ENCODE data around the gene MPC1L. TPM values are rescaled to one million over a fixed set of nuclear protein-coding genes. Genes with fewer than 3 reads are reported as not detected.

Gene MPC1L
- total and polyA plus RNA-seq, 2 of the 8 experiments (the other 6 are each of a cell fraction or from before 2014, with no cell fraction given): not detected

DNA sequence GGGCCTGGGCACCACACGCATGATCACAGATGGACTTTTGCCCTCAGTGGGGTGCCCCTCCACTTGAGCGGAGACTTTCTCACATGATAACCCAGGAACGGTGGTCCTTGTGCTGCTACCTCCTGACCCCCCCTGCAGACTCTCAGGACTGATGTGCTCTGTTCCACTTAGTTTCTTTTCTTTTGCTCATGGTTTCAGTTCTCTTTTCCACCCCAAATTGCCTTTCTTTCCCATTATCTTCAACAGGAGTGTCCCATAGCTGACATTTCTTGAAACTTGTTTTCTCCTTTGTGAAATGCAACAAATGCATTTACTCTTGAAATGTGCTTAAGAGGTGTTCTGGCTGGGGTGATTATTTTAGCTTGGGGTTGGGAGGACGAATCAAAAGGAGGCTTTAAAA lies 9.0 kb downstream of the MPC1L start (continued):
- TF ChIP-seq, protein P1, sequence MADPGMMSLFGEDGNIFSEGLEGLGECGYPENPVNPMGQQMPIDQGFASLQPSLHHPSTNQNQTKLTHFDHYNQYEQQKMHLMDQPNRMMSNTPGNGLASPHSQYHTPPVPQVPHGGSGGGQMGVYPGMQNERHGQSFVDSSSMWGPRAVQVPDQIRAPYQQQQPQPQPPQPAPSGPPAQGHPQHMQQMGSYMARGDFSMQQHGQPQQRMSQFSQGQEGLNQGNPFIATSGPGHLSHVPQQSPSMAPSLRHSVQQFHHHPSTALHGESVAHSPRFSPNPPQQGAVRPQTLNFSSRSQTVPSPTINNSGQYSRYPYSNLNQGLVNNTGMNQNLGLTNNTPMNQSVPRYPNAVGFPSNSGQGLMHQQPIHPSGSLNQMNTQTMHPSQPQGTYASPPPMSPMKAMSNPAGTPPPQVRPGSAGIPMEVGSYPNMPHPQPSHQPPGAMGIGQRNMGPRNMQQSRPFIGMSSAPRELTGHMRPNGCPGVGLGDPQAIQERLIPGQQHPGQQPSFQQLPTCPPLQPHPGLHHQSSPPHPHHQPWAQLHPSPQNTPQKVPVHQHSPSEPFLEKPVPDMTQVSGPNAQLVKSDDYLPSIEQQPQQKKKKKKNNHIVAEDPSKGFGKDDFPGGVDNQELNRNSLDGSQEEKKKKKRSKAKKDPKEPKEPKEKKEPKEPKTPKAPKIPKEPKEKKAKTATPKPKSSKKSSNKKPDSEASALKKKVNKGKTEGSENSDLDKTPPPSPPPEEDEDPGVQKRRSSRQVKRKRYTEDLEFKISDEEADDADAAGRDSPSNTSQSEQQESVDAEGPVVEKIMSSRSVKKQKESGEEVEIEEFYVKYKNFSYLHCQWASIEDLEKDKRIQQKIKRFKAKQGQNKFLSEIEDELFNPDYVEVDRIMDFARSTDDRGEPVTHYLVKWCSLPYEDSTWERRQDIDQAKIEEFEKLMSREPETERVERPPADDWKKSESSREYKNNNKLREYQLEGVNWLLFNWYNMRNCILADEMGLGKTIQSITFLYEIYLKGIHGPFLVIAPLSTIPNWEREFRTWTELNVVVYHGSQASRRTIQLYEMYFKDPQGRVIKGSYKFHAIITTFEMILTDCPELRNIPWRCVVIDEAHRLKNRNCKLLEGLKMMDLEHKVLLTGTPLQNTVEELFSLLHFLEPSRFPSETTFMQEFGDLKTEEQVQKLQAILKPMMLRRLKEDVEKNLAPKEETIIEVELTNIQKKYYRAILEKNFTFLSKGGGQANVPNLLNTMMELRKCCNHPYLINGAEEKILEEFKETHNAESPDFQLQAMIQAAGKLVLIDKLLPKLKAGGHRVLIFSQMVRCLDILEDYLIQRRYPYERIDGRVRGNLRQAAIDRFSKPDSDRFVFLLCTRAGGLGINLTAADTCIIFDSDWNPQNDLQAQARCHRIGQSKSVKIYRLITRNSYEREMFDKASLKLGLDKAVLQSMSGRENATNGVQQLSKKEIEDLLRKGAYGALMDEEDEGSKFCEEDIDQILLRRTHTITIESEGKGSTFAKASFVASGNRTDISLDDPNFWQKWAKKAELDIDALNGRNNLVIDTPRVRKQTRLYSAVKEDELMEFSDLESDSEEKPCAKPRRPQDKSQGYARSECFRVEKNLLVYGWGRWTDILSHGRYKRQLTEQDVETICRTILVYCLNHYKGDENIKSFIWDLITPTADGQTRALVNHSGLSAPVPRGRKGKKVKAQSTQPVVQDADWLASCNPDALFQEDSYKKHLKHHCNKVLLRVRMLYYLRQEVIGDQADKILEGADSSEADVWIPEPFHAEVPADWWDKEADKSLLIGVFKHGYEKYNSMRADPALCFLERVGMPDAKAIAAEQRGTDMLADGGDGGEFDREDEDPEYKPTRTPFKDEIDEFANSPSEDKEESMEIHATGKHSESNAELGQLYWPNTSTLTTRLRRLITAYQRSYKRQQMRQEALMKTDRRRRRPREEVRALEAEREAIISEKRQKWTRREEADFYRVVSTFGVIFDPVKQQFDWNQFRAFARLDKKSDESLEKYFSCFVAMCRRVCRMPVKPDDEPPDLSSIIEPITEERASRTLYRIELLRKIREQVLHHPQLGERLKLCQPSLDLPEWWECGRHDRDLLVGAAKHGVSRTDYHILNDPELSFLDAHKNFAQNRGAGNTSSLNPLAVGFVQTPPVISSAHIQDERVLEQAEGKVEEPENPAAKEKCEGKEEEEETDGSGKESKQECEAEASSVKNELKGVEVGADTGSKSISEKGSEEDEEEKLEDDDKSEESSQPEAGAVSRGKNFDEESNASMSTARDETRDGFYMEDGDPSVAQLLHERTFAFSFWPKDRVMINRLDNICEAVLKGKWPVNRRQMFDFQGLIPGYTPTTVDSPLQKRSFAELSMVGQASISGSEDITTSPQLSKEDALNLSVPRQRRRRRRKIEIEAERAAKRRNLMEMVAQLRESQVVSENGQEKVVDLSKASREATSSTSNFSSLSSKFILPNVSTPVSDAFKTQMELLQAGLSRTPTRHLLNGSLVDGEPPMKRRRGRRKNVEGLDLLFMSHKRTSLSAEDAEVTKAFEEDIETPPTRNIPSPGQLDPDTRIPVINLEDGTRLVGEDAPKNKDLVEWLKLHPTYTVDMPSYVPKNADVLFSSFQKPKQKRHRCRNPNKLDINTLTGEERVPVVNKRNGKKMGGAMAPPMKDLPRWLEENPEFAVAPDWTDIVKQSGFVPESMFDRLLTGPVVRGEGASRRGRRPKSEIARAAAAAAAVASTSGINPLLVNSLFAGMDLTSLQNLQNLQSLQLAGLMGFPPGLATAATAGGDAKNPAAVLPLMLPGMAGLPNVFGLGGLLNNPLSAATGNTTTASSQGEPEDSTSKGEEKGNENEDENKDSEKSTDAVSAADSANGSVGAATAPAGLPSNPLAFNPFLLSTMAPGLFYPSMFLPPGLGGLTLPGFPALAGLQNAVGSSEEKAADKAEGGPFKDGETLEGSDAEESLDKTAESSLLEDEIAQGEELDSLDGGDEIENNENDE (IDR thresholded peaks at IDR 0.05; ENCODE audit: insufficient replicate concordance, low read length): no peak
- TF ChIP-seq EP300 (IDR thresholded peaks at IDR 0.05; ENCODE audit: borderline replicate concordance in 1 of 2, low read depth in 2 of 2, low read length in 2 of 2): no peak
- TF ChIP-seq ZNF274 (IDR thresholded peaks at IDR 0.05; ENCODE audit: borderline replicate concordance, extremely low read depth, low read length): no peak
- no peak for TF ChIP-seq CBX5 (IDR thresholded peaks at IDR 0.05; ENCODE audit: low read depth, low read length)
- TF ChIP-seq CTBP2 (IDR thresholded peaks at IDR 0.05; ENCODE audit: borderline replicate concordance, insufficient read depth, insufficient read length, low read length): no peak
- no peak for TF ChIP-seq CEBPB (IDR thresholded peaks at IDR 0.05; ENCODE audit: low read depth, low read length)
- TF ChIP-seq TEAD4 (IDR thresholded peaks at IDR 0.05; ENCODE audit: low read depth, low read length): no peak
- TF ChIP-seq SP4 (IDR thresholded peaks at IDR 0.05; ENCODE audit: low read length): no peak
- TF ChIP-seq HDAC6 (IDR thresholded peaks at IDR 0.05; ENCODE audit: low read depth, low read length): no peak
- TF ChIP-seq MAFK (IDR thresholded peaks at IDR 0.05; ENCODE audit: low read depth, low read length): no peak
- no peak for TF ChIP-seq BCL11A (IDR thresholded peaks at IDR 0.05; ENCODE audit: low read depth in 2 of 2, low read length in 2 of 2)
- TF ChIP-seq TBP (IDR thresholded peaks at IDR 0.05; ENCODE audit: low read depth, low read length): no peak
- TF ChIP-seq BRCA1 (IDR thresholded peaks at IDR 0.05; ENCODE audit: low read depth, low read length): no peak
